GM21381 (cell line): Measurements from ENCODE around the gene GALNTL6.

Experiments used
- ATAC-seq: cut with Tn5 transposase; IDR thresholded peaks from one replicate; pipeline ENCODE4 v1.9.1; 2021; ENCODE audit warnings: mild to moderate bottlenecking, moderate library complexity; ENCODE audit not compliant: unreplicated experiment

GALNTL6 gene

DNA sequence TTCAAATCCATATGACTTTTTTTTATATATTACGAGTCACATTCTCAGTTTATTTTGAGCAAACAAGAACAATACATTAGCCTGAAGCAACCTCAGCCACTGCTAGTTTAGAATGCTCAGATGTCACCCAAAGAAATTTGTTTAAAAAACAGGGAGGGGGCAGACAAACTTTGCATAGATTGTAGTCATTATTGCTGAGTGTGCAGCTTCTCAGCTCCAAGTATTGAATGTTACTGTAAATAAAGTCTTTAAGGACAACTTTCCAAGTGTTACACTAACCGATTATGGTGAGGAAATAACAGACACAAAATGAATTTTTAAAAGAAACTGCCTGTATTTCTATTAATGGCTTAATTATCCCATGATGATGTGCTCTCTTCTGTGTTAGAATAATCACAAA is 835.9 kb downstream of the GALNTL6 start:
- ATAC-seq, result no peak

- no peak for ATAC-seq
Observed at GRCh38 chr4:172650758-172651530, 837.7 kb downstream of the GALNTL6 start.

DNA sequence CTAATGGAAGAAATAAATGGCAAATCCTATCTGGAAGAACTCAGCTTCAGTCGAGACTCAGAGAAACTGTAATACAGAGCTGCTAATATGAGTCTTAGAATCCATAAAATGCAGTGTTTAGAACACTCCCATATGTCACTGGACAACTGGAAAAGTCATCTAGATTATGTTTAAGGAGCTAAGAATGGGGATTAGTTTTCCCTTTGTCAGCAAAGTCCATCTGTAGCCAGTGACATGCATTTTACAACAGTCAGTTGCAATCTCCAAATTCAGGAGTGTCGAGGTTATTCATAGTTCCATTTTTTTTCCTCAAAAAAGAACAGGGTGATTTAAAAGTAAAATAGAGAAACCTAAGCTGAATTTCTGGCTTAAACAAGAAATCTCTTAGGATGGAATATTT is 838.8 kb downstream of the GALNTL6 start:
- no peak for ATAC-seq

DNA sequence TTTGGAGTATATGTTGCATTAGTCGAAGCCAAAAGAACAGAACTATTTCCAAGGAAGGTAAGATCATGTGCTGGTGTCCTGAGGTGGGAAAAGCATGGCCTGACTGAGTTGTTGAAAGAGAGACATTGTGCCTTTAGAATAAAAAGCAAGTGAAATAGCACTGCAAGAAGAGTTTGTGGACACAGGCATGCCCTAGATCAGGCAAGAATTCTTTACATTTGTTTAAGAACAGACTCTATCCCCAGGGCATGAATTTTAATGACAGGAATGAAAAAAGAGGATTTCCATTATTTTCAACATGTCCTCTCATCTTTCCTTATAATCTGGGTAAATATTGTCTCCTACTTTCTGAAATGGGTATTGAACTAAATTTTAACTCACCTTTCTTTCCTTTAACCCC is 839.2 kb downstream of the GALNTL6 start:
- no peak for ATAC-seq

- ATAC-seq, result no peak
Observed at GRCh38 chr4:172653676-172654075, 840.5 kb downstream of the GALNTL6 start.

- ATAC-seq, result no peak
Observed at GRCh38 chr4:172654457-172654856, 841.3 kb downstream of the GALNTL6 start.

GRCh38 chr4:172656055-172656454 is 842.9 kb downstream of the GALNTL6 start:
- ATAC-seq, result no peak

GRCh38 chr4:172657081-172657480 is 843.9 kb downstream of the GALNTL6 start:
- ATAC-seq, result no peak

DNA sequence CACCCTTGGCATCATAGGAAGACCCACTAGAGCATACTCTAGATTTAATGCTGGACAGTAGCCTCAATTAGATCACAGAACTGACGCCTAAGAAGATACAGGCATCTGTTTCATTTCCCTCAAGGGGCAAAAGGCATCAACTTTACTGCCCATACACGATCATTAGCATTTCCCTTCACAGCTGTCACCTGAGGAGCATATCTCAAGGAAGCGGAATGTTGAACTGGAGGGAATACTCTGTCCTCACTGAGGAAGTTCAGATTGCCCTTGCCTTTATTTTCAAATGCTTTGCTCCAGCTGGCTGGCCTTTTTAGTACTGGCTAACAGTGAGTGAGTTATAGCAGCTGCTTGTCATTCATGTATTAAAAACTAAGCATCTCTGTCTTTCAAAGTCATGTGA is 847.0 kb downstream of the GALNTL6 start:
- ATAC-seq, result no peak

DNA sequence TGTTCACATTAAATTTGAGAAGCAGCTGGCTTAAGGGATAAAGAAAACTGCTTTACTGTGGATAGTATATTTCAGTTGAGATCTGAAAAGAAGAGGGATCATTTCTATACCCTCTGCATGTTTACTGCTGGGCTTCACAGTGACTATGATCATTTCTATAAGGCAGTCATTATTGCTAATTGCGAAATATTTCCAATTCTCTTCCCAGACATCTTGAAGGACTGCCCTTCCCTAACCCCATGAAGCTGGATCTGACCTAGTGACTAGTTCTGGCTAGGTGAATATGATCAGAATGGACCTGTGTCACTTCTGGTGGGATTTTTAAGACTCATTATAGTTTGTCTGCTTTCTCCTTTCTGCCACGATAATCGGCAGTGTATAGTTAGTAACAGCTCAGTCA is 848.9 kb downstream of the GALNTL6 start:
- no peak for ATAC-seq

DNA sequence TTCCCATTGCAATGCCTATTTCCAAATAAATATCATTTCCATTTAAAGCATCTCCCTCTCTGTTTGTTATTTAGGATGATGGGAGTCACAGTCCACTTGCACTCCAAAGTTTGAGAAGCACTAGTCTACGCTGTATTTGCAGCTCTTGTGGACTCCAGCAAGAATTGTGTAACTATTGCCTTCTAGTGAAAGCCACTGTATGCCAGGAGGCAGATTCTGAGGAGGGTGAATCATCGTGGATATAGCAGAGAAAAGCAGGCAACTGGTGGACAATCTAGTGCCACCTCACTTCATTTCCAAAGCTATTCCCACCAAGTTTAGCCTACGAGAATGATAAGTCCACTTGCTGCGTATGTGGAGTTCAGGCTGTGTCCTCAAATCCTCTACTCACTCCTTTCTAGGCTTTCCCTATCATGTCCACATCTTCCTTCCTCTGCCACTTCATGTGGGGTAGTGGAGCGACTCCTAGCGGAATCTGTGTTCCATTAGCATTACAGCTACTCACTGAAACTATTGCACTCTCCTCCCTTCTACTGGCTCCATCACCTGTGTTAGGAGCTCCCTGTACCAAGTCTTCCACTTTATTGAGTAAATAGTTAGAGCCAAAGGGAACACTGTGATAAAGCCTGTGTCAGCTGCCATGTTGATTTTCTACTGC is 853.6 kb downstream of the GALNTL6 start:
- ATAC-seq, result no peak

- ATAC-seq, result no peak
Observed at GRCh38 chr4:172674811-172675210, 861.6 kb downstream of the GALNTL6 start.

DNA sequence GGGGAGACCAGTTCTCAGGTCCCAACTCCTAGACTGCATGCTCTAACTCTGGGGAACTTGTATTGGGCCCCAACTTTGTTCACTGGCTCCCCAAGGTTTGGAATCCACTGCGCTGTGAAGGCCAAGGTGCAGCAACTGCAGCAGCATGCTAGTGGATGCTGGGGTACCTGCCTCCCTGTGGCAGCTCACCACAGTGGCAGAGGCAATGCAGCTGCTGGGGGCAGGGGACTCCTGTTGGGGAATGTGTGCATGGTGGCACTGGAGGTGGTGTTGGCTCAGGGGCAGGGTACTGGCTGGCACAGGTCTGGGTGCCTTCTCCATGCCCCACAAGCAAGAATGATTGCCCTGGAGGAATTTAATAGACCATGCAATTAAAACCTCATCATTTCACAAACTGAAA is 862.0 kb downstream of the GALNTL6 start:
- ATAC-seq, result no peak

GRCh38 chr4:172680691-172681090 is 867.5 kb downstream of the GALNTL6 start:
- no peak for ATAC-seq

GRCh38 chr4:172683021-172683420 is 869.8 kb downstream of the GALNTL6 start:
- ATAC-seq, result no peak

- no peak for ATAC-seq
Observed at GRCh38 chr4:172686021-172686420, 872.8 kb downstream of the GALNTL6 start.

DNA sequence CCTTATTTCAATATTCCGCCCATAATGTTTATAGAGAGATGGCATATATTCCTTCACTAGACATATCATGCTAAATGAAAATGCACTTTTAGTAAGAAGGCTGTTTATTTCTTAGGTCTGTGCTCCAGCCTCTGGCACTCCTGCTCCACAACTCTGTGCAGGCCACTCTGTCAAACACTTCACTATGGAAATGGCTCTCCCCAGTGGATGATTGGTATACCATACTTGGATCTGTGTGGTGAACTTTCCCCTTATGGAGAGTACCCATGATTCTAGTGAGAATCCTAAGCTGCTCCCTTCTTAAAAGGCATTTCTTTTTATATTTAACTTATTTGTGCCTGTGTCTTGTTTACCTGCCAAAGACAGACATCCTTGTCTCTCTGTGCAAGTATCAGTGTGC is 875.3 kb downstream of the GALNTL6 start:
- no peak for ATAC-seq

DNA sequence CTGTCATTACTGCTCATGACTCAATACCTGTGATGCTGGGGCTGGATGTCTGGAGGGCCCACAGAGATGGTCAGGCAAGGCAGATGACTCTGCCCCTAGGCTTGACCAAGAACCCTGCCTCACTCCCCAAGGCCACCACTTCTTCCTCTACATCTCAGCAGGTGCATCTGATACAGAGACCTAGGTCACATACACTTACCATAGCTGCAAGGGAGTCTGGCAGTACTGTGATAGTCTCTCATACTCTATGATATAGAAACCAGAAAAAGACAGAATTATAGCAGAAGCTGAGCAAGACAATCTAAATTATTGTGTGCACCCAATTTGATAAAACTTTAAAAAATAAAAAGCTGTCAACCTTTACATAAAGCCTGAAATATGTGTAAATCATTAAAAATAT is 878.3 kb downstream of the GALNTL6 start:
- no peak for ATAC-seq

DNA sequence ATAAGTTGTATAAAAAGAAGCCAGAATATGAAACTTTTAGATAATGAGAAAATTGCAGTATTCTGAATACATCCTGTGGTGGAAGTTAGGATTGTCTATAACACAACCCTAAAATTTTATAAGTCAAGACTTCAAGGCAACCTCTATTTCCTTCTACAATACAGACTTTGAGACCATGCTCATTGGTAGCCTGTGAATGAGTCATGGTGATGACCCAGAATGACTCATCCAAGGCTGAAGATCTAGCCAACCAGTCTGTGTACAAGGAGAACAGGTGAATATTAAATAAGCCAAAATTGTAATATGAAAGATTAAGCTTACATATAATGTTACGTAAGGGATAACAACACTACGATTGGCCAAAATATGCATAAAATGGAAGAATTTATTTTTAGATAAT is 879.5 kb downstream of the GALNTL6 start:
- no peak for ATAC-seq

GRCh38 chr4:172698256-172698655 is 885.1 kb downstream of the GALNTL6 start:
- ATAC-seq, result no peak

DNA sequence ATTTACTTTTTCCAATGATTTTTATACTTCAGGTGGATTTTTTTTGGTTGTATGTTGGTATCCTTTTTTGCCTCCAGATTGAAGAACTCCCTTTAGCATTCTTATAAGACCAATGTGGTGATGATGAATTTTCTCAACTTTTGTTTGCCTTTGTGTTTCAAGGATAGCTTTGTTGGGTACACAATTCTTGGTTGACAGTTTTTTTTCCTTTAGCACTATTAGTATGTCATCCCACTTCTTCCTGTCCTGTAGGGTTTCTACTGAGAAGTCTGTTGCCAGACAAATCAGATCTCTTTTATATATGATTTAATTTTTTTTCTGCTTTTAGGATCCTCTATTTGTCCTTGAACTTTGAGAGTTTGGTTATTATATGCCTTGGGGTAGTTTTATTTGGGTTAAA is 892.4 kb downstream of the GALNTL6 start:
- ATAC-seq, result no peak

GRCh38 chr4:172706000-172706399 is 892.8 kb downstream of the GALNTL6 start:
- ATAC-seq, result no peak

GRCh38 chr4:172707622-172708021 is 894.4 kb downstream of the GALNTL6 start:
- no peak for ATAC-seq
